Measurements from ENCODE around the gene ASCC3.

The ASCC3 gene

GRCh38 chr6:100693249-100693927 is 187.7 kb downstream of the ASCC3 start:
- Mint-ChIP-seq H3K4me1 (ENCODE audit: low read depth) (no peaks in the 10 kb centered on the region), H3K4me3 (no peak overlapping the region)

GRCh38 chr6:100691972-100692371 is 189.2 kb downstream of the ASCC3 start:
- Mint-ChIP-seq H3K4me3 (no peak overlapping the region), H3K27me3 (no peaks in the 10 kb centered on the region), H3K4me1 (ENCODE audit: low read depth) (no peaks in the 10 kb centered on the region), H3K9me3 (no peaks in the 10 kb centered on the region), H3K27ac (no peak overlapping the region), H3K36me3 (ENCODE audit: low read depth) (peaks cover 17% of the 10 kb centered on the region)
- DNase-seq = no peak

More at GRCh38 chr6:100693249-100693927, 187.7 kb downstream of the ASCC3 start:
- Mint-ChIP-seq H3K27ac (no peak overlapping the region), H3K27me3 (no peaks in the 10 kb centered on the region), H3K9me3 (no peaks in the 10 kb centered on the region), H3K36me3 (ENCODE audit: low read depth) (peaks cover 21% of the 10 kb centered on the region)
- DNase-seq = no peak

GRCh38 chr6:100686216-100686615 is 194.9 kb downstream of the ASCC3 start:
- Mint-ChIP-seq H3K4me1 (ENCODE audit: low read depth) (no peaks in the 10 kb centered on the region), H3K27me3 (no peaks in the 10 kb centered on the region), H3K36me3 (ENCODE audit: low read depth) (peaks cover 16% of the 10 kb centered on the region), H3K27ac (no peak overlapping the region), H3K4me3 (no peak overlapping the region), H3K9me3 (no peaks in the 10 kb centered on the region)
- no peak for DNase-seq

- Mint-ChIP-seq H3K9me3 (no peaks in the 10 kb centered on the region), H3K27me3 (no peaks in the 10 kb centered on the region), H3K4me3 (no peak overlapping the region), H3K27ac (no peak overlapping the region), H3K4me1 (ENCODE audit: low read depth) (no peaks in the 10 kb centered on the region), H3K36me3 (ENCODE audit: low read depth) (peaks cover 16% of the 10 kb centered on the region)
- no peak for DNase-seq
Measured at GRCh38 chr6:100685747-100686146, 195.4 kb downstream of the ASCC3 start.

GRCh38 chr6:100680163-100680562 is 201.0 kb downstream of the ASCC3 start:
- no peak for DNase-seq
- peaks cover 19% of the 10 kb centered on the region for H3K36me3 Mint-ChIP-seq (ENCODE audit: low read depth)
- H3K4me3 Mint-ChIP-seq = no peak overlapping the region
- no peak overlapping the region for H3K27ac Mint-ChIP-seq
- no peaks in the 10 kb centered on the region for H3K27me3 Mint-ChIP-seq
- H3K4me1 Mint-ChIP-seq (ENCODE audit: low read depth) = no peaks in the 10 kb centered on the region
- no peaks in the 10 kb centered on the region for H3K9me3 Mint-ChIP-seq

GRCh38 chr6:100678027-100678426 is 203.1 kb downstream of the ASCC3 start:
- no peak overlapping the region for H3K4me3 Mint-ChIP-seq
- no peak overlapping the region for H3K27ac Mint-ChIP-seq

GRCh38 chr6:100677240-100677639 is 203.9 kb downstream of the ASCC3 start:
- Mint-ChIP-seq H3K27me3 (no peaks in the 10 kb centered on the region), H3K4me3 (no peak overlapping the region), H3K9me3 (no peaks in the 10 kb centered on the region), H3K36me3 (ENCODE audit: low read depth) (peaks cover 20% of the 10 kb centered on the region), H3K4me1 (ENCODE audit: low read depth) (no peaks in the 10 kb centered on the region), H3K27ac (no peak overlapping the region)
- DNase-seq = no peak

More at GRCh38 chr6:100678027-100678426, 203.1 kb downstream of the ASCC3 start:
- Mint-ChIP-seq H3K27me3 (no peaks in the 10 kb centered on the region), H3K4me1 (ENCODE audit: low read depth) (no peaks in the 10 kb centered on the region), H3K36me3 (ENCODE audit: low read depth) (peaks cover 19% of the 10 kb centered on the region), H3K9me3 (no peaks in the 10 kb centered on the region)
- DNase-seq = no peak

- peaks cover 2% of the 10 kb centered on the region for H3K4me1 Mint-ChIP-seq (ENCODE audit: low read depth)
- no peak for DNase-seq
Measured at GRCh38 chr6:100673641-100674040, 207.5 kb downstream of the ASCC3 start.

GRCh38 chr6:100671740-100672139 is 209.4 kb downstream of the ASCC3 start:
- Mint-ChIP-seq H3K4me1 (ENCODE audit: low read depth) (peaks cover 2% of the 10 kb centered on the region), H3K9me3 (no peaks in the 10 kb centered on the region), H3K27me3 (no peaks in the 10 kb centered on the region), H3K27ac (no peak overlapping the region), H3K4me3 (no peak overlapping the region), H3K36me3 (ENCODE audit: low read depth) (peaks cover 35% of the 10 kb centered on the region)
- DNase-seq = no peak

More at GRCh38 chr6:100673641-100674040, 207.5 kb downstream of the ASCC3 start:
- Mint-ChIP-seq H3K9me3 (no peaks in the 10 kb centered on the region), H3K27ac (no peak overlapping the region), H3K27me3 (no peaks in the 10 kb centered on the region), H3K4me3 (no peak overlapping the region), H3K36me3 (ENCODE audit: low read depth) (peaks cover 30% of the 10 kb centered on the region)

GRCh38 chr6:100670056-100670455 is 211.1 kb downstream of the ASCC3 start:
- Mint-ChIP-seq H3K9me3 (no peaks in the 10 kb centered on the region), H3K27me3 (no peaks in the 10 kb centered on the region), H3K36me3 (ENCODE audit: low read depth) (peaks cover 32% of the 10 kb centered on the region), H3K4me3 (no peak overlapping the region), H3K27ac (no peak overlapping the region), H3K4me1 (ENCODE audit: low read depth) (peaks cover 6% of the 10 kb centered on the region)
- no peak for DNase-seq

GRCh38 chr6:100665041-100665380 is 216.1 kb downstream of the ASCC3 start:
- peaks cover 12% of the 10 kb centered on the region for H3K4me1 Mint-ChIP-seq (ENCODE audit: low read depth)
- H3K27me3 Mint-ChIP-seq = no peaks in the 10 kb centered on the region
- no peak for DNase-seq
- peaks cover 35% of the 10 kb centered on the region for H3K36me3 Mint-ChIP-seq (ENCODE audit: low read depth)
- H3K27ac Mint-ChIP-seq = peak overlapping the region; percentile 30
- H3K9me3 Mint-ChIP-seq = no peaks in the 10 kb centered on the region
- no peak overlapping the region for H3K4me3 Mint-ChIP-seq

GRCh38 chr6:100664274-100665040 is 216.7 kb downstream of the ASCC3 start:
- peaks cover 12% of the 10 kb centered on the region for H3K4me1 Mint-ChIP-seq (ENCODE audit: low read depth)
- H3K36me3 Mint-ChIP-seq (ENCODE audit: low read depth) = peaks cover 35% of the 10 kb centered on the region
- no peak for DNase-seq
- H3K27me3 Mint-ChIP-seq = no peaks in the 10 kb centered on the region
- peak overlapping the region; percentile 30 for H3K27ac Mint-ChIP-seq
- no peaks in the 10 kb centered on the region for H3K9me3 Mint-ChIP-seq
- no peak overlapping the region for H3K4me3 Mint-ChIP-seq

GRCh38 chr6:100663219-100663863 is 217.8 kb downstream of the ASCC3 start:
- H3K36me3 Mint-ChIP-seq (ENCODE audit: low read depth) = peaks cover 39% of the 10 kb centered on the region
- H3K27me3 Mint-ChIP-seq = no peaks in the 10 kb centered on the region
- no peak overlapping the region for H3K27ac Mint-ChIP-seq
- peaks cover 12% of the 10 kb centered on the region for H3K4me1 Mint-ChIP-seq (ENCODE audit: low read depth)
- no peak for DNase-seq
- no peak overlapping the region for H3K4me3 Mint-ChIP-seq
- no peaks in the 10 kb centered on the region for H3K9me3 Mint-ChIP-seq

- peaks cover 32% of the 10 kb centered on the region for H3K36me3 Mint-ChIP-seq (ENCODE audit: low read depth)
- no peak overlapping the region for H3K27ac Mint-ChIP-seq
- DNase-seq = no peak
- H3K9me3 Mint-ChIP-seq = no peaks in the 10 kb centered on the region
- no peak overlapping the region for H3K4me3 Mint-ChIP-seq
- peaks cover 12% of the 10 kb centered on the region for H3K4me1 Mint-ChIP-seq (ENCODE audit: low read depth)
- H3K27me3 Mint-ChIP-seq = no peaks in the 10 kb centered on the region
Measured at GRCh38 chr6:100662264-100662663, 218.9 kb downstream of the ASCC3 start.

GRCh38 chr6:100658486-100658885 is 222.6 kb downstream of the ASCC3 start:
- H3K27ac Mint-ChIP-seq = no peak overlapping the region
- no peaks in the 10 kb centered on the region for H3K9me3 Mint-ChIP-seq
- H3K36me3 Mint-ChIP-seq (ENCODE audit: low read depth) = peaks cover 50% of the 10 kb centered on the region
- no peaks in the 10 kb centered on the region for H3K27me3 Mint-ChIP-seq
- H3K4me1 Mint-ChIP-seq (ENCODE audit: low read depth) = no peaks in the 10 kb centered on the region
- H3K4me3 Mint-ChIP-seq = no peak overlapping the region
- DNase-seq = no peak
